CD14-positive monocyte (primary cell): ENCODE measurements around the gene SATB1. TPM values are rescaled to one million over a fixed set of nuclear protein-coding genes. Genes with fewer than 3 reads are reported as not detected.

Source experiments
- DNase-seq, 3 donors: peaks; one replicate each; pipeline ENCODE4 v3.0.0-alpha.2; 2011 to 2022
- H2AFZ ChIP-seq: 2 replicates; pipeline ENCODE4 v1.6.0; 2012; ENCODE audit warnings: mild to moderate bottlenecking, low read depth, low read length, inconsistent platforms; ENCODE audit not compliant: insufficient read depth, poor library complexity, severe bottlenecking
- H3K27ac ChIP-seq, 2 donors: 1 replicate in 1 of 2; 2 replicates in 1 of 2; pipeline ENCODE4 v1.5.1; 2012 to 2013; ENCODE audit warnings: low read length in 2 of 2, control low read depth in 1 of 2, inconsistent platforms in 1 of 2, low read depth in 1 of 2, mild to moderate bottlenecking in 1 of 2
- H3K27me3 ChIP-seq, 2 donors: one replicate each; pipeline versions ENCODE4 v1.6.0 to v1.6.1; 2011 to 2013; ENCODE audit warnings: low read length in 2 of 2; ENCODE audit not compliant: control insufficient read depth in 2 of 2, insufficient read depth in 2 of 2
- H3K36me3 ChIP-seq, 2 donors: replicated peaks in 1 of 2; 1 replicate in 1 of 2; 2 replicates in 1 of 2; pipeline versions ENCODE4 v1.5.1 to v1.6.1; 2012 to 2013; ENCODE audit warnings: low read length in 2 of 2, control low read depth in 1 of 2, inconsistent platforms in 1 of 2, mild to moderate bottlenecking in 1 of 2; ENCODE audit not compliant: insufficient read depth in 2 of 2, control insufficient read depth in 1 of 2
- H3K4me1 ChIP-seq, 2 donors: 1 replicate in 1 of 2; 2 replicates in 1 of 2; pipeline versions ENCODE4 v1.5.1 to v1.6.1; 2012 to 2013; ENCODE audit warnings: low read length in 2 of 2, control low read depth in 1 of 2, inconsistent platforms in 1 of 2, mild to moderate bottlenecking in 1 of 2, moderate library complexity in 1 of 2; ENCODE audit not compliant: insufficient read depth in 2 of 2, control insufficient read depth in 1 of 2
- H3K4me2 ChIP-seq: replicated peaks from 2 replicates; pipeline ENCODE3; 2012; ENCODE audit warnings: low read length, moderate library complexity, mild to moderate bottlenecking; ENCODE audit not compliant: poor library complexity, severe bottlenecking; ENCODE audit errors: extremely low read depth
- H3K4me3 ChIP-seq, 3 experiments: fragments of 200-600 bp in 1 of 3; sonication (generic) in 1 of 3; replicated peaks in 1 of 3; 1 replicate in 2 of 3; 2 replicates in 1 of 3; pipeline ENCODE4 v1.5.1; 2011 to 2013; ENCODE audit warnings: low read length in 3 of 3, mild to moderate bottlenecking in 3 of 3, control low read depth in 2 of 3, low read depth in 2 of 3, inconsistent platforms in 1 of 3, moderate library complexity in 1 of 3
- H3K79me2 ChIP-seq: 2 replicates; pipeline ENCODE4 v1.6.0; 2012; ENCODE audit warnings: mild to moderate bottlenecking, control low read depth, inconsistent platforms, low read length, moderate library complexity; ENCODE audit not compliant: insufficient read depth
- H3K9ac ChIP-seq: 2 replicates; pipeline ENCODE4 v1.6.0; 2017; ENCODE audit warnings: low read length, mild to moderate bottlenecking; ENCODE audit not compliant: insufficient read depth, poor library complexity, severe bottlenecking
- H3K9me3 ChIP-seq, 2 donors: replicated peaks in 1 of 2; 1 replicate in 1 of 2; 2 replicates in 1 of 2; pipeline versions ENCODE4 v1.5.1 to v1.6.1; 2012 to 2013; ENCODE audit warnings: low read length in 2 of 2, control low read depth in 1 of 2; ENCODE audit not compliant: control insufficient read depth in 1 of 2, insufficient read depth in 1 of 2
- H4K20me1 ChIP-seq: 2 replicates; pipeline ENCODE4 v1.6.0; 2012; ENCODE audit warnings: mild to moderate bottlenecking, low read length, control low read depth, moderate library complexity; ENCODE audit not compliant: insufficient read depth
- H3K27ac Mint-ChIP-seq, 7 donors: one replicate each; pipeline ENCODE4 v1.8.0; 2020; ENCODE audit warnings: mild to moderate bottlenecking in 7 of 7, mixed read lengths in 7 of 7, moderate library complexity in 6 of 7, inconsistent platforms in 2 of 7
- H3K27me3 Mint-ChIP-seq, 3 donors: one replicate each; pipeline ENCODE4 v1.8.0; 2021 to 2022; ENCODE audit warnings: low read depth in 3 of 3, mild to moderate bottlenecking in 3 of 3, mixed read lengths in 3 of 3, moderate library complexity in 3 of 3, inconsistent platforms in 1 of 3
- H3K36me3 Mint-ChIP-seq, 2 donors: one replicate each; pipeline ENCODE4 v1.8.0; 2020; ENCODE audit warnings: mixed read lengths in 2 of 2, inconsistent platforms in 1 of 2, mild to moderate bottlenecking in 1 of 2
- H3K4me1 Mint-ChIP-seq: one replicate; pipeline ENCODE4 v1.8.0; 2020; ENCODE audit warnings: mild to moderate bottlenecking, mixed read lengths
- H3K4me3 Mint-ChIP-seq, 2 donors: one replicate each; pipeline ENCODE4 v1.8.0; 2020; ENCODE audit warnings: mild to moderate bottlenecking in 2 of 2, mixed read lengths in 2 of 2, moderate library complexity in 1 of 2
- H3K9me3 Mint-ChIP-seq, 7 donors: one replicate each; pipeline ENCODE4 v1.8.0; 2020 to 2022; ENCODE audit warnings: mixed read lengths in 7 of 7, mild to moderate bottlenecking in 6 of 7, moderate library complexity in 6 of 7, inconsistent platforms in 2 of 7
- WGBS: methylation state at CpG from one replicate; pipeline ENCODE4 v1.1.5; 2013; ENCODE audit warnings: missing lambda C conversion rate; ENCODE audit not compliant: insufficient coverage; 5-methylcytosine and 5-hydroxymethylcytosine counted together
- intact Hi-C, 2 donors: fragments of 100-400 bp; cut with micrococcal nuclease; formaldehyde crosslinking; loops; one replicate each; pipeline versions ENCODE4 v1.15.0 to v1.15.1; 2023
- polyA plus RNA-seq, 3 donors: library from polyadenylated mRNA; depleted of rRNA in 1 of 3; unstranded in 2 of 3; stranded (reverse) in 1 of 3; fragments of 300-500 nt in 2 of 3; fragments of >200 nt in 1 of 3; fragmentation: Illumina TruSeq in 2 of 3; gene quantifications; 1 replicate in 2 of 3; 2 replicates in 1 of 3; pipeline ENCODE4 v1.2.3, GENCODE V29; 2012 to 2021
- TF ChIP-seq, protein P1 (sequence below): fragments of 200-600 bp; IDR thresholded peaks from one replicate; pipeline ENCODE4 v1.8.0; 2022; ENCODE audit warnings: antibody characterized with exemption, mild to moderate bottlenecking

The SATB1 gene
- polyA plus RNA-seq, 3 donors: 4.3 to 35.3 (median 6.9) TPM

DNA sequence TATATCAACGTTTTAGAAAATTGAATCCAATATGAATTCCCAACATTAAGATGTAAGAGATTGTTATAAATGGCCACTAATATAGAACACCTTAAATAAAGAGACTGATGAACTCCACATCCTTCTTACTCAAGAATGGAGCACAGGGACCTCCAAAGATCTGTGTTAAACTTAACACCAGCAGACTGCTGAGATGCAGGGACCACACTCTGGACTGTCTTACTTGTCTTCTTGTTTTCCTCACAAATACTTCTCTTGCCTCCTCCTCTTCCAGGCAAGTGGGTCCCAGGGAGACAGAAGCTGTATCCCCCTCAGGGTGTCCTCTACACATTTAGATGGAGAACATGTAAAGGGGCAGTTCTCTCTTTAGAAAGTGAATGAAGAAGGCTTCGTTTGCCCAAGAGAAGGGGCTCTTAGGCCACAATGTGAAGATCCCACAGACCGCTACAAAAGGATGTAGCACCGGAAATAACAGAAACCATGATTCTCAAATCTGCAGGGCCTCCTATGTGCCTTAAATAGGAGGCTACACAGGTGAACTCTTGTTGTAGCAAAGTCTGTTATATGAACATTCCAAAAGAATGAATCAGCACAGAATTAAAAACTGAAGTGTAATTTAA is 52.2 kb downstream of the SATB1 start:
- TF ChIP-seq, protein P1, sequence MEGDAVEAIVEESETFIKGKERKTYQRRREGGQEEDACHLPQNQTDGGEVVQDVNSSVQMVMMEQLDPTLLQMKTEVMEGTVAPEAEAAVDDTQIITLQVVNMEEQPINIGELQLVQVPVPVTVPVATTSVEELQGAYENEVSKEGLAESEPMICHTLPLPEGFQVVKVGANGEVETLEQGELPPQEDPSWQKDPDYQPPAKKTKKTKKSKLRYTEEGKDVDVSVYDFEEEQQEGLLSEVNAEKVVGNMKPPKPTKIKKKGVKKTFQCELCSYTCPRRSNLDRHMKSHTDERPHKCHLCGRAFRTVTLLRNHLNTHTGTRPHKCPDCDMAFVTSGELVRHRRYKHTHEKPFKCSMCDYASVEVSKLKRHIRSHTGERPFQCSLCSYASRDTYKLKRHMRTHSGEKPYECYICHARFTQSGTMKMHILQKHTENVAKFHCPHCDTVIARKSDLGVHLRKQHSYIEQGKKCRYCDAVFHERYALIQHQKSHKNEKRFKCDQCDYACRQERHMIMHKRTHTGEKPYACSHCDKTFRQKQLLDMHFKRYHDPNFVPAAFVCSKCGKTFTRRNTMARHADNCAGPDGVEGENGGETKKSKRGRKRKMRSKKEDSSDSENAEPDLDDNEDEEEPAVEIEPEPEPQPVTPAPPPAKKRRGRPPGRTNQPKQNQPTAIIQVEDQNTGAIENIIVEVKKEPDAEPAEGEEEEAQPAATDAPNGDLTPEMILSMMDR: no peak
- H3K36me3 ChIP-seq: peaks cover 37 to 59% of the 10 kb centered on the region in 2 donors

DNA sequence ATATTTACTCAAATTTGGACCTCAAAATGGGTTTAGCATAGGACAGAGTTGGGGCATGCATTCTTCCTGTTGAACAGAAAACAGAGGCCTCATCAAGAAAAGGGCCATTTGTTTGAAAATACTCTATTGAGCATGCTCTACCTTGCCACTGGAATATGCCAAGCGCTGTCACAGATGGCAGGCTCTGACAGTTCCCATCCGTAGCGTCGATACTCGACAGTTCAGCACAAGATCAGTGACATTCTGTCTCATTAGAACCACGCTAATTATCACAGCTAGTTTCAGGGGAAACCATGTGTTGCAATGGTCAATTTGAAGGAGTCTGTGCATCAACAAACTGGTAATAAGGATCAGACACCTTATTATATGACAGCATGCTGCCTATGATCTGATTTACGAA is 54.5 kb downstream of the SATB1 start:
- no peaks in the 10 kb centered on the region for H4K20me1 ChIP-seq
- DNase-seq: no peak
- H3K36me3 ChIP-seq: peaks cover 30 to 59% of the 10 kb centered on the region in 2 donors
- Mint-ChIP-seq H3K27me3 (no peaks in the 10 kb centered on the region), H3K4me3 (no peak overlapping the region), H3K9me3 (no peaks in the 10 kb centered on the region), H3K36me3 (peaks cover 43 to 44% of the 10 kb centered on the region in 2 donors), H3K27ac (no peak overlapping the region), H3K4me1 (peaks cover 8% of the 10 kb centered on the region)
- WGBS: 89% methylated on average over 5 of the region's 7 CpGs
- H3K4me2 ChIP-seq: no peak overlapping the region
- H3K27ac ChIP-seq: no peak overlapping the region
- no peaks in the 10 kb centered on the region for H3K4me1 ChIP-seq
- intact Hi-C loops: no loop called here
- H3K9ac ChIP-seq: no peak overlapping the region
- no peak overlapping the region for H2AFZ ChIP-seq
- H3K9me3 ChIP-seq: no peaks in the 10 kb centered on the region
- no peaks in the 10 kb centered on the region for H3K27me3 ChIP-seq
- TF ChIP-seq, protein P1: no peak
- H3K4me3 ChIP-seq: no peak overlapping the region
- no peaks in the 10 kb centered on the region for H3K79me2 ChIP-seq

More for the DNA sequence above, 52.2 kb downstream of the SATB1 start:
- Mint-ChIP-seq H3K27me3 (no peaks in the 10 kb centered on the region), H3K27ac (peak overlapping the region in 2 of 7 donors; percentile 50 to 70), H3K9me3 (no peaks in the 10 kb centered on the region), H3K4me1 (peaks cover 8% of the 10 kb centered on the region), H3K4me3 (no peak overlapping the region), H3K36me3 (peaks cover 38 to 45% of the 10 kb centered on the region in 2 donors)
- 77% methylated on average over 3 of the region's 4 CpGs for WGBS
- DNase-seq: no peak
- intact Hi-C loops: no loop called here
- H3K79me2 ChIP-seq: no peaks in the 10 kb centered on the region
- H3K9me3 ChIP-seq: no peaks in the 10 kb centered on the region
- H4K20me1 ChIP-seq: no peaks in the 10 kb centered on the region
- H2AFZ ChIP-seq: no peak overlapping the region
- no peak overlapping the region for H3K27ac ChIP-seq
- no peak overlapping the region for H3K9ac ChIP-seq
- H3K4me1 ChIP-seq: no peaks in the 10 kb centered on the region
- H3K27me3 ChIP-seq: no peaks in the 10 kb centered on the region
- no peak overlapping the region for H3K4me3 ChIP-seq
- no peak overlapping the region for H3K4me2 ChIP-seq
